HepG2 (cell line): ENCODE results near the gene CFL1.

Experiments used
- ATF6 ChIP-seq: sonication (generic); formaldehyde crosslinking; conservative IDR thresholded peaks from 2 replicates; pipeline ENCODE4 v1.4.0; 2020; ENCODE audit warnings: missing genetic modification reagents
- EED ChIP-seq: sonication (generic); formaldehyde crosslinking; IDR thresholded peaks from 2 replicates; pipeline ENCODE4 v1.5.0; 2020; ENCODE audit warnings: mild to moderate bottlenecking, missing genetic modification reagents
- FOXK1 ChIP-seq: sonication (generic); formaldehyde crosslinking; IDR thresholded peaks from 2 replicates; pipeline ENCODE4 v1.4.0; 2020; ENCODE audit warnings: low read depth, missing genetic modification reagents, borderline replicate concordance
- GZF1 ChIP-seq: sonication (generic); formaldehyde crosslinking; IDR thresholded peaks from 2 replicates; pipeline ENCODE4 v1.5.1; 2020; ENCODE audit warnings: mild to moderate bottlenecking, missing genetic modification reagents
- HMGXB4 ChIP-seq, 2 experiments: sonication (generic) in 1 of 2; formaldehyde crosslinking in 1 of 2; IDR thresholded peaks; 2 replicates each; pipeline versions ENCODE4 v1.4.0 to v1.6.1; 2018 to 2020; ENCODE audit warnings: missing genetic modification reagents in 2 of 2, borderline replicate concordance in 1 of 2, low read depth in 1 of 2, mild to moderate bottlenecking in 1 of 2, missing biosample characterization in 1 of 2
- KAT2B ChIP-seq: fragments of 150-350 bp; IDR thresholded peaks from 2 replicates; pipeline ENCODE4 v1.6.1; 2014; ENCODE audit warnings: low read depth, low read length, borderline replicate concordance
- NFE2 ChIP-seq: sonication (generic); formaldehyde crosslinking; IDR thresholded peaks from 2 replicates; pipeline ENCODE4 v1.4.0; 2020; ENCODE audit warnings: missing genetic modification reagents
- REST ChIP-seq, 2 experiments: IDR thresholded peaks; 2 replicates each; pipeline ENCODE4 v1.6.1; 2011 to 2012; ENCODE audit warnings: low read length in 2 of 2, borderline replicate concordance in 1 of 2, low read depth in 1 of 2, mild to moderate bottlenecking in 1 of 2, moderate library complexity in 1 of 2
- SNRNP70 ChIP-seq: fragments of 200-400 bp; formaldehyde crosslinking; IDR thresholded peaks from 2 replicates; pipeline ENCODE4 v1.6.1; 2017; ENCODE audit warnings: mild to moderate bottlenecking, low read depth, low read length, moderate library complexity
- TARDBP ChIP-seq: sonication (generic); formaldehyde crosslinking; IDR thresholded peaks from 2 replicates; pipeline ENCODE4 v1.8.0; 2022; ENCODE audit warnings: mild to moderate bottlenecking, missing genetic modification reagents
- ZNF431 ChIP-seq: sonication (generic); formaldehyde crosslinking; IDR thresholded peaks from 2 replicates; pipeline ENCODE4 v1.9.0; 2022; ENCODE audit warnings: missing genetic modification reagents, low read depth, mild to moderate bottlenecking, borderline replicate concordance

- TF ChIP-seq ATF6 (CRISPR knock-in tag), result no peak
- no peak for TF ChIP-seq SNRNP70
- no peak for TF ChIP-seq GZF1 (CRISPR knock-in tag)
- TF ChIP-seq HMGXB4 (CRISPR knock-in tag; IDR thresholded peaks at IDR 0.05; ENCODE audit: borderline replicate concordance in 1 of 2, low read depth in 1 of 2), result no peak
- no peak for TF ChIP-seq KAT2B
- TF ChIP-seq EED (CRISPR knock-in tag), result no peak
- TF ChIP-seq REST (IDR thresholded peaks at IDR 0.05; ENCODE audit: borderline replicate concordance in 1 of 2, low read depth in 1 of 2, low read length in 2 of 2), result no peak
- no peak for TF ChIP-seq TARDBP (CRISPR knock-in tag)
- no peak for TF ChIP-seq NFE2 (CRISPR knock-in tag)
- no peak for TF ChIP-seq ZNF431 (CRISPR knock-in tag)
- TF ChIP-seq FOXK1 (CRISPR knock-in tag), result no peak
Measured at GRCh38 chr11:65814131-65814985, 43.6 kb downstream of the CFL1 start.
